ENCODE data around the gene TRAPPC3.

TRAPPC3 gene

DNA sequence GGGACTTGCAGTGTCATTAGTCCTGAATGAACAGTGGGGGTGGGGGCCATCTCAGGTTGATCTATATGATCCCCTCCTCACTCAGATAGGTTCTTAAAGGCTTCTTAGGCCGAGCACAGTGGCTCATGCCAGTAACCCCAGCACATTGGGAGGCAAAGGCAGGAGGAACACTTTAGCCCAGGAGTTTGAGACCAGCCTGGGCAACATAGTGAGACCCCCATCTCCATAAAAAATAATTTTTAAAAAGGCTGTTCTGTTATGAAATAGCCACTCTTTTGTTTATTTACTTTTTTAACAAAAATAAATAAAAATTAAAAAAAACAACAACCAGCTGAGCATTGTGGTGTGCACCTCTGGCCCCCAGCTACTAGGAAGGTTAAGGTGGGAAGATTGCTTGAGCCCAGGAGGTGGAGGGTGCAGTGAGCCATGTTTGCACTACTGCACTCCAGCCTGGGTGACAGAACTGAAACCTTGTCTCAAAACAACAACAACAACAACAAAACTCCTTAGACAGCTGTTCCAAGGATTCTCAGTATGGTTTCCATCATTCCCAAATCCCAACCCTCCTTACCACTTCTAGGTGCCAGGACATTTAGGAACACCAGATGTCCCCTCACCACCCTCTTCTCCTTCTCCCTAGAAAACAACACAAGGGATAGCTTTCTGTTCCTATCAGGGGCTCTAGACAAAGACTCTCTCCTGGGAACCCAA, 2.0 kb upstream of the TRAPPC3 start:
- no peak for DNase-seq (ENCODE audit: low read depth)

DNA sequence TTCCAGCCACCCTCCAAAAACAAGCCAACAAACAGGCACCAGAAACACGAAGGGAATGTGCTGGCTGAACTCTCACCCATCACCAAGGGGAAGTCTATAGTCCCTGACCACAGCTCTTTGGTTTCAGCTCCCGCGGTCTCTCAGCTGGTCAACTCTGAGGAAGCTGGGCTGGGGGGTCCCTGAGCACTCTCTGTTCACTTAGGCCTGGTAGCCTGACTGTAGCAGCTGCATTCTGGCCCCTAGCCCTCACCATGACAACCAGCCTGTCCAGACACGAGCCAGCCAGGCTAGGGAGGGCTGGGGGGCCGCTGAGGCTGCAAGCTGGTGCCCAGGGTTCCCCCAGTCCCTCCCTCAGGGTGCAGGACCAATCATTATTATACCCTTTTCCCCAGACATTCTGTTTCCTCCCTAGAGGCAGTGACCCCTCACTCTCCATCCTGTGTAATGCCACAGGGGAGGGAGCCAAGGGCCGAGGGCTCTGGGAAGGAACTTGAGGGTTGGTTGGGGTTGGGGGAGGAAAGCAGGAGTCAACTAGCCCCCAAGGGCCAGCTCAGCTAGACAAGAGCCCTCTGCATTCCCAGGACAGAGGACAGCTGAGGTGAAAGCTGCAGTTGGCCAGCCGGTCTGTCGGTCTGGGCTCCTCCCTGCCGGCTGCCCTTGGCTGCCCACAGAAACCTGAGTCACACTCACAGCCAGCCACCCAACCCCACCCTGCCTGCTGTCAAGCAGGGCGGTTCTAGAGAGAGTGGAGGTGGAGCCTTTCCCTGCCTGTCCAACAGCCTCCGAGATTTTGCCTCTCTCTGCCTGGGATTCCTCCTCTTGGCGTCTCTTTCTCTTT, 1.2 kb upstream of the TRAPPC3 start:
- DNase-seq (ENCODE audit: low read depth) = peak; percentile 98

DNA sequence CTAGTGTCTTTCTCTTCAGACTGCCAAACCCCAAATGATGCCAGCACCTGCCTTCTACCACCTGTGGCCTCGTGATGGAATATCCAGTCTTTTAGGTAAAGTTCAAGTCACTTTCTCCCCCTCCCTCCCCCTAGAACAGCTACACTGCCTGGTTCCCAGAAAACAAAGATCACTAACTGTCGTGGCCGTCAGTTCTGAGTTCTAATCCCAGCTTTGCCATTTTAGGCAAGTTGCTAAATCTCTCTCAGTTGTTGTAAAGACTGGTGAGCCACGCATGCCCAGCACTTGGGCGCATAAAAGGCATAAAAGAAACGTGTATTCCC, 648 bp upstream of the TRAPPC3 start:
- no peak for DNase-seq (ENCODE audit: low read depth)

DNA sequence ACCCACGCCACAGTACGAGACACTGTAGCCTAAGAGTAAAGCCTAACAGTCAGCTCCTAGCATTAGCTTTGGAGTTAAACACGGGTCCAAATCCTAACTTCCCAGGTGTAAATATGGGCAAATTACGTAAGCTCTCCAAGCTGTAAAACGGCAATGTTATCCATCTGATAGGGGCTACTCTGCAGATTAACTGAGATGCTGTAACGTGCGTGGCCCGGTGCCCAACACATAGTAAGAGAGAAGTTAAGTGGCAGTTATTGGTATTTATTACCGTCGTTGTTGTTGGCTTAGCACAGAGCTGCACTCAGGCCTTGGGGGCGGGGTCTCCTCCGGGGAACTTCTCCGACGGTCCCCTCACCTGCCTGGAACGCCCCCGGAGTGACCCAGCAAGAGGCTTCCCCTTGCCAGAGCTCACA, 457 bp downstream of the TRAPPC3 start:
- DNase-seq (ENCODE audit: low read depth) = no peak

DNA sequence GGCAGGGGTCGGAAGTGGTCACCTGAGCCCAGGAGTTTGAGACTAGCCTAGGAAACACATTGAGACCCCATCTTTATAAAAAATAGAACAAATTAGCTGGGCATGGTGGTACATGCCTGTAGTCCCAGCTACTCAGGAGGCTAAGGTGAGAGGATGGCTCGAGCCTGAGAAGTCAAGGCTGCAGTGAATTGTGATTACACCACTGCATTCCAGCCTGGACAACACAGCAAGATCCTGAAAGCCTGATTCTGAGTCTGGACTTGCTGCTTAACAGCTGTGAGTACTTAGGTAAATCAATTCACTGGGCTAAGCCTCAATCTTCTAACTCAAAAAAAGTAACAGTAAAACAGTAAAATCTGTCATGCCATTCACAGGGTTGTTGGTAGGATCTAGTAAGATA, 4.9 kb downstream of the TRAPPC3 start:
- DNase-seq (ENCODE audit: low read depth) = no peak

DNA sequence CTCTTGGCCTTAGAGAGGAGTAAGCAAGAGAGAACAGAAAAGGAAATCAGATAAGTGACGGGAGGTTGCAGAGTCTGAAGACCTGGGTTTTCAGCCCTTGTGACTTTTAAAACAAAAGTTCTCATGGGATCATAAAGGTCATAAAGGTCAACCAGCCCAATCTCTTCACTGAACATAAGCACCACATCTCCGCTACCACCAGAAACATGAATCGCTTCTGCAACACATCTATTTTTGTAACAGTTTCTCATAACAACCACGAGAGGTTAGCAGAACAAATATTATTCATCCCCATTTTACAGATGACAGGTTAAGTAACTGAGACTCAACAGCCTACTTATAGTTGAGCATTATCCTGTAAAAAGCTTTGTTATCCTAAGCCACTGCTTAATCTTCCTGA, 5.9 kb downstream of the TRAPPC3 start:
- DNase-seq (ENCODE audit: low read depth) = no peak

DNA sequence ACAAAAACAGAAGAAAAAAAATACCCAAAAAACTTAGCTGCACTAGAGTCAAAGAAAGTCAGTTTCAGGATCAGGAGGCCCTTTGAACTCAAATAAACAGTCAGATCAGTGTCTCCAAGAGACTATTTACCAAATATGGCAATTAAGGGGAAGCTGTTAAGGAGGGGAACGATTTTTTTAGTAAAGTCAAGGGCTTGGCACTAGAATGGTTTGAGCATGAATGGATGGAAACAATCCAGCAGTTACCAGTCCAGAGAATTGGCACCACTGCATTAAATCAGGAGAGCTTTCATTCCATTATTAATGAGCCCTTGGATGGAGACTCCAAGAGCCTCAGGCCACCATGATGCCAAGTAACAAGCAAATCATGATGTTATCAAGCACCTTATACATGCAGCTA, 7.2 kb downstream of the TRAPPC3 start:
- peak; percentile 43 for DNase-seq (ENCODE audit: low read depth)

DNA sequence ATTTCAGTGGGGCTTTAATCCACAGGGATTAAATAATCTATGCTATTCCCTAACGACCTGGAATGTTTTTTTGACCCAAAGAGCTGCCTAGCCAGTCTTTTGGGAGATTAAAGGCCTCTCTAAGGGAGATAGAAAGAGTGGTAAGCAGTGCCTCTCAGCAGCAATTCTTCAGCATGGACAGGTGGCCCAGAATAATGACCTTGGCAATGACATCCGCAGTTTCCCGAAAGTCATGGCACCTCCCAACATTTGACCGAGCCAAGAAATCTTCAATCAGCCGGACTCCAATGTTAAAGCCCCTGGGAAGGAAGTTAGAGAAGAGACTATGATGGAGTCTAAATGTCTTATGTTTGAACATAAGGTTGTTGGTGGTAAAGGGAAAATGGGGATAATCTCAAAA, 9.8 kb downstream of the TRAPPC3 start:
- no peak for DNase-seq (ENCODE audit: low read depth)

DNA sequence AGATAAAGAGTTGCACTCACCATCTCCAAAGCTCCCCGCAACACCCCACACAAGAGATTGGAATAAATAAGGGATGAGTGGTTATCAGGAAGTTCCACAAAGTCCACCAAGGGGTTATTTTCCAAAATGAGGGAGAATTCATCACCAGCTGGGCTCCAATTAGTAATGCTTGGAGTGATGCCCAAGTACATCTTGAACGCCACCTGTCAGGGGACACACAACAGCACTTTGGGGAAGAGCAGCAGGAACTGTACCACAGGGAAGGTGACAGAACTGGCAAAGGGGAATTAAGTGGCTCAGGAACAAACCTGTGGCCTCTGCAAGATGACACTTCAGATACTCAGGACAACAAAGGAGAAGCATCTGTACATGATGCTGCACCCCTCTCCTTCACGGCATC, 11.5 kb downstream of the TRAPPC3 start:
- no peak for DNase-seq (ENCODE audit: low read depth)

DNA sequence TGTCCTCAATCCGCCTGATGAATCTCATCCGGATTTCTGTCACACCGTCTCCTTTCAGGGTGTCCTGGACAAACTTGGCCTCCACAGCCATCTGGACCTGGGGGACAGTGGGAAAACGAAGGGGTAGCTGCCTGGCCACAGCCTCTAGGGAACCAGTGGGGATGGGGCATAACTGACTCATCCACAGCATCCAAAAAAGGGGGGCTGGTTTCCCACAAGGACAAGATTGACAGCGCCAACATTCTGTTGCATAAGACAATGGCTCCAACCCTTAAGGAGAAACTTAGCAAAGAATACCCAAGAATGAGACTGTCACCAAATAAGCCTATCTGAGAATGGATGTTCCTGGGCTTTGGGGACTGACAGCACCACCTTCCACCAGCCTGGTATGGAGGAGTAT, 12.1 kb downstream of the TRAPPC3 start:
- DNase-seq (ENCODE audit: low read depth) = no peak

DNA sequence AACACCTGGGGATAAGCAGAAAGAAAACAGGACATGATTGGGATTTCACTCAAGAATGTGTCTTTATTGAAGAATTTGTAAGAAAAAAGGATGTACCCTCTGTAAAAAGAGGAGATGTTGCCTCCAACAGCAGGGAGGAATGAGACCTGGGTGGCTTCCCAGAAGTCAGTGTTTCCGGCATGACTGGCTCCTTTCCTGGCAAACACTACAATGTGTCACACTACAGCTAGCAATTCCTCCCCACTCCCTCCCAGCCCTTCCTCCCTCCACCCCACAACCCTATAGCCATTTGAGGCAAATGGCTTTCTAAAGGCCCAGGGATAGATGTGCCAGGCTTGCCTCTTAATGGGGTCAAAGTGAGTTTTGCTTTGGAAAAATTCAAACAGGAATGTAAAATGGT, 12.8 kb downstream of the TRAPPC3 start:
- DNase-seq (ENCODE audit: low read depth) = peak; percentile 95

DNA sequence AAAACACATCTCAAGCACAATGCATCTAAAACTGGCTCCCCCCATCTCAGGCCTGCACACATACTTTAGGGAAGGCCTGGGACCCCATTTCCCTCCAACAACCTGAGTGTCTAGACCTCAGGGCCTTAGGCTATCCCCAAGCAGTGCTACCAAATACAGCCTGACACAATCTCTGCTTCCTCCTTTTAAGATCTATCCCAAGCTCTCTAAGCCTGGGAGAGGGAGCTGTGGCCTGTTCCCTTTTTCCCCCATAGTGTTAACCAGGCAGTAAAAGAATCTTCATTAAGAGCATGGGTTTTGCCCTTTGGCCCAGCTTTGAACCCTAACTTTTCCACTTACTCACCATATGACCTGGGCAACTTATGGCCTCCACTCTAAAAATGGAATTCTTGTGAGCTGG, 13.5 kb downstream of the TRAPPC3 start:
- DNase-seq (ENCODE audit: low read depth) = no peak

DNA sequence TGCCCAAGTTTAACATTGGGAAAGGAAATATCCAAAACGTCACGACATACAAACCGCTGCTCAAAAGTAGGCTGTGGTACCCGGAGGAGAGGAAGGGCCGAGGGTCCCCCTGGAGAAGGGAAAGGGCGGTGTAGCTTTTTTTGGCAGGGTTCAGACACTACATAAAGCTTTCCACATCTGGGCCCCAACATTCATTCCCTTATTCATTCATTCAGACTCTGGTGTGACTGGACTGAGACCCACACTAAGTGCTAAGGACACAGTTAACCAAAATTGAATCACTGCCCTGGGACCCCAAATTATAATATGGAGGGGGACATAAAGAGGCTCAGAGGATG, 14.0 kb downstream of the TRAPPC3 start:
- DNase-seq (ENCODE audit: low read depth) = no peak

DNA sequence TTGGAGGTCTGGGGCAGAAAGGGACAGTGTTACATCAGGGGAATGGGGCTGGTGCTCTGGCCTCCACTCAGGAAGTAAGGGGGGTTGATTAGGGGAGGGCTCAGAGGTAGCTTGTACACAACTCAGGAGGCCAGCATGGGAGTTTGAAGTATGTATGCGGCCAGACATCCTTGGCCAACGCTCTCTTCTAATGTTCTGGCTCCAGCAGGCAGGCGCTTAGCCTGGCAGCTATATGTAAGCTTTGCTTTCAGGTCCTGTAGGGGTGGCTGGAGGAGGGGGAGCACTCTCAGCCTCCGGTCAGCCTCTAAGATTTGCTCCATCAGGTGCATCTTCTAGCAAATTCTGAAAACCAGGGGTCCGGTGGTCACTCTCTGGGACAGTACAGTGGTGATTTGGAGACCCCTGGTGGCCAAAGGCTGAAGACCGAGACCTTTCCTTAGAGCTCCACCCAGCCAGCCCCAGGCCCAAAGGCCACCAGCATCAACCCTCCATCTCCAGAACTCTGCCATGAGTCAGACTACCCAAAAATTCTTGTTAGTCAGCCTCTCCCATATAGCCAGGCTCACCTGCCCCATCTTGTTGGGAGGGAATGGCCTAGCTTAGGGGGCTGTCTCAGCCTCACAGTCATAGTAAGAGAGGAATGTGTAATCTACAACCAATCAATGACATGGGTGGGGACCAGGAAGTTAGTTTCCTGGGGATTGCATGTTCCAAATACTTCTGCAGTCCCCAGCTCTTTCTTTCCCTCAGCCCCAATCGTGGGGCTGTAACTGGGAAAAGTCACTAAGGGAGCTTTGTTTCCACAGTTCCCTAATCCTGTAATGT, 14.6 kb downstream of the TRAPPC3 start:
- peak; percentile 72 for DNase-seq (ENCODE audit: low read depth)

DNA sequence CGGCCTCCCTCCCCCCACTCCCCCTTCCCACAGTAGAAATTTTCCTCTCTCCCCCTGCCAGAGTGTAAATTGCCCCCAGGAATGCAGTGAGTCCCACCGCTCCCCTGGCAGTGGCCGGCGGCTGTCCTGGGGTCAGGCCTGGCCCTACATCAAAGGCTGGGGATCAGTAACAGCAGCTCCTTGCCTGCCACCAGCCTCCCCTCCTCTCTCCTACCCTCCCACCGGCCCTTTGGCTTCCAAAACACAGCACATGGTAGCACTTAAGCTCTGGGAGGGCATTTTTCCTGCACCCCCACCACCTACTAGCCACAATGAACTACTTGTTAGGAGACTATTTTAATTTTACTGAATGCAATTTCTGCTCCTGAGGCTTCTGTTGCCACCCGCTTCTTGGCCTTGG, 15.3 kb downstream of the TRAPPC3 start:
- DNase-seq (ENCODE audit: low read depth) = no peak

DNA sequence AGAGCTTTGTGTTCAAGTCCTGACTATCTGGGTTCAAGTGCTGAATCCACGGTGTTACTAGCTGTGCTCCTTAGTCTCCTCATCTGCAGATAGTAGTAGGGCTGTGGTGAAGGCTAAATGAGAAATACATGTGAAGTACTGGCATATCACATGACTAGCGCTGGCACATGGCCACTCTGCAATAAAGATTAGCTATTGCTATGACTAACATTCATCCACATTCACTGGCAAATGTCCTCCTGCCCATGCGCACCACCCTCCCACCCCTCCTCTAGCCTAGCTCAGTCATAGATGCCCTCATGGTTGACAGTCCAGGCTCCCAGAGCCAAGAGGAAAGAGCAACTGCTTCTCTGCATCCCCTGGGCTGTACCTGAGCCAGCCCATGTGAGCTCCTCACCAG, 15.8 kb downstream of the TRAPPC3 start:
- DNase-seq (ENCODE audit: low read depth) = peak; percentile 99

DNA sequence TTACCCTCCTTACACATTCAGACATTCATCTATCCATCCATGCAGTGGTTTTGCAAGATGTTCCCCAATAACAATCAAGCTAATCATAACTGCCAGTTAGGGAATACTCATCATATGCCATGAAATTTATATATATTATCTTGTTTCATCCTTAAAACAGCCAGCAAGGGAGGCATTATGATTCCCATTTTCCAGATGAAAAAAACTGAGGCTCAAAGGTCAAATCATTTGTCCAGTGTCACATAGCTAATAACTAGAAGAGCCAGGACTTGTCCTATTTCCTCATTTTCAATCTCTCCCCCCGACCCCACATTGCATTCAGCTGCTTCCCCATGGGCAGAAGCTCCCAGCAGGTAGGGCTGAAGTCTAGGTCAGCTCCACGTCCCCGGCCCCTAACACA, 17.3 kb downstream of the TRAPPC3 start:
- no peak for DNase-seq (ENCODE audit: low read depth)

DNA sequence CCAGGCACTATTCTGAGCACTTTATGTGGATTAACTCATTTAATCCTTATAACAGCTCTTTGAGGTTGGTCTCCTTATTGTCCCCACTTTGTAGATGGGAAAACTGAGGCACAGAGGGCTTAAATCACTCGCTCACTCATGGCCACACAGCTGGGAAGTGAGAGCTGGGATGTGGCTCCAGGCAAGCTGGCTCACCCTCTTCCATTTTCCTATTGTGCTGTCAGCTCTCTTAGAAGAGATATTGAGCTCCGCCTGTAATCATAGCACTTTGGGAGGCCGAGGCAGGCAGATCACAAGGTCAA, 20.4 kb downstream of the TRAPPC3 start:
- DNase-seq (ENCODE audit: low read depth) = no peak

DNA sequence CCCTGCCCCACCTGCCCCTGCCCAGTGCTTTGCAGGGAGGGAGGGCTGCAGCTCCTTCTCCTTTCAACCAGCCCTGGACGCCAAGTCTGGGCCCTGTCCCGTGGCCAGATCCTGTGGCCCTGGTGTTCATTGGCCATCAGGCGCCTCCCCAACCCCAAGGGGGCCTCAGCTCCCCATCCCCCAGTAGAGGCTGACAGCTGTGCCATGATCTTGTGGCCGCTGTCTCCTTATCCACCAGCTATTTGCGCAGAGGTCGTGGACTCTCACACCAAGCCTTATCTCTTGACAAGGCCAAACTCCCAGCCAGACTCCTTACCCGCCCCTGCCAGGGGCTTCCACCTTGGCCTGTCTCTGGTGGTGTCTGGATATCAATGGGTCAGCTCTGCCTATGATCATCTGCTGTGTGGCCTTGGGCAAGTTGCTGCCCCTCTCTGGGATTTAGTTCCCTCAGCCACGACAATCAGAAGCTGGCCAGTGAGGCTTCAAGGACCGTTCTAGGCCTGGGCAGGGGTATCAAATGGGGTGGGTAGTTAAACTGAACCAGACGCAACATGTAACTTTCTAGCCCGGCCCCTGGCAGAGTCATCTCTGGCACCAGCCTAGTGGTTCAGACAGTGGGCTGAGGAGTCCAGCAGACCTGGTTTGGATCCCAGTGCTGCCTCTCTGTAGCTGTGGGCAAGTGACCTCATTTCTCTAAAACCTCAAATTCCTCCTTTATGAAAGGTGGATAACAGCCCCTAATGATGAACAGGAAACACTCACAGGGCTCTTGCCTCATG, 21.0 kb downstream of the TRAPPC3 start:
- DNase-seq (ENCODE audit: low read depth) = peak; percentile 69

DNA sequence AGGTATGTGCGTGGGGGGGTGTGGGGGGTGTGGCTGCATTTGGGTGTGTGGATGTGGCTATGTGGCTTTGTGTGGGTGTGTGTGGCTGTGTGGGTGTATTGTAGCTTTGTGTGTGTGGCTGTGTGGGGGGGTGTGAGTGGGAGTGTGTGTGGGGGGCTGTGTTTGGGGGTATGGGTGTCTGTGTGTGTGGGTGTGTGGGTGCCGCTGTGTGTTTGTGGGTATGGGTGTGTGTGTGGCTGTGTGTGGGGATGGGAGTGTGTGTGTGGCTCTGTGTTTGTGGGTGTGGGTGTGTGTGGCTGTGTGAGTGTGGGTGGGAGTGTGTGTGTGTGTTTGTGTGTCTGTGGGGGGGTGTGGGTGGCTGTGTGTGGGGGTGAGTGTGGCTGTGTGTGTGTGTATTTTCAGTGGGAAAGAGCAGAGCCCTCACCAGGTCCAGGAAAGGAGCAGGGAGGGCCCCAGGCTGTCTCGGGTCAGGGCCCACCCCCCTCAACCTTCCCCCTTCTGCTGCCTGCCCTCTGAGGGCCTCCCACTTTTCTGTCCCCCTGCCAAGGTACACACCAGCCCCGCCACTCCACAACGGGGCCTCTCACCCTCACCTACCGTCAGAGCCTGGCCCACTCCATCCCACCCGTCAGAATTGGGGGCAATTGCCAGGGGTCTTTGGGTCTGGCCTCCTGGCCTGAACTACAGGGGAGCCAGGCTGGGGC, 22.3 kb downstream of the TRAPPC3 start:
- DNase-seq (ENCODE audit: low read depth) = no peak

DNA sequence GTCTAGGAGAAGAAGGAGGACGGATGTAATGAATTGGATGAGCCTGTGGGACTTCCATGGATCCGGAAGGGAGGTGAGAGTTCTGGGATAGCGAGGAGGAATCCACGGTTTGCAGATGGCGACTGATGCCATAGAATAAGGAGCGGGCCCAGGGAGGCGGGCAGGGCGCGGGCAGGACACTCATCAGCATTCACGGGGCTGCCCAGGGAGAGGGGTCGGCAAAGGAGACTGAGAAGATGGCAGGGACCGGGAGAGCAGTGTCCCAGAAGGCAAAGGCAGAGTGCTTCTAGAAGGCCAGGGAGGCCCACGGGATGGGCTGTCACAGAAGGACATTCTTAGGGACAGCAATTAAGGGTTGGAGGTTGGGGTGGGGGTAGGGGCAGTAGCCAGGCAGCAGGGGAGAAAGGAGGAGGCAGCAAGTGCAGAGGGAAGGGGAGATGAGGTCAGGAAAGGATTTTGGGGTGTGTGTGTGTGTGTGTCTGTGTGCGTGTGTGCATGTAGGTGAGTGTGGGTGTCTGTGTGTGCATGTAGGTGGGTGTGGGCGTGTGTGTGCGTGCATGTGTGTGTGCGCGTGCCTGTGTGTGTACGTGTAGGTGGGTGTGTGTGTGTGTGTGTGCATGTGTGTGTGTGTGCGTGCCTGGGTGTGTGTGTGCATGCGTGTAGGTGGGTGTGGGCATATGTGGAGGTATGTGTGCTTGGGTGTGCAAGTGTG, 23.1 kb downstream of the TRAPPC3 start:
- DNase-seq (ENCODE audit: low read depth) = no peak

Measured in EH (cell line).